Measurements from ENCODE around the gene MBD2. TPM values are rescaled to one million over a fixed set of nuclear protein-coding genes. Genes with fewer than 3 reads are reported as not detected.

The MBD2 gene
- total RNA-seq, 5 donors from 2014 or later (not counting 1 experiment from before 2014, with no cell fraction given), result 83.8 to 107 (median 97.5) TPM

DNA sequence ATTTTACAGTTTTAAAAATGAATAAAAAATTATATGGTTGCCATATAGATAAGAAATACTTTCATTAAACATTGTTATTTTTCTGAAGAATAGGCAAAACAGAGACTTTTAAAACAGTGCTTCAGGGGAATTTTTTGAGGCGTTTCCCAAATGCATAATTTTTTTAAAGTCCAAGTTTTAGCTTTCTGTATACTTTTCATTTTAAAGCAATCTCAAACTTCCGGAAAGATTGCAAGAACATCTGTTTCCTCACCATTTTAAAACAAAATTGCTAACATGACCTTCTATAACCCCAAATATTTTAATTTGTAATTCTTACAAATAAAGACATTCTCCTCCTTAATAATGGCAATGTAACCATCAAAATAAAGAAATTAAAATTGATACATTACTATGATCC lies 15.1 kb upstream of the MBD2 start:
- POLR2A ChIA-PET, result no interaction called here
- ATAC-seq (replicated peaks in 1 of 4) (no peak), DNase-seq (no peak)
- H3K4me1 ChIP-seq (ENCODE audit: control insufficient read depth in 1 of 2, extremely low read depth in 1 of 2, insufficient read depth in 2 of 2, low read length in 2 of 2), result no peaks in the 10 kb centered on the region
- H3K27me3 ChIP-seq (replicated peaks in 1 of 2; ENCODE audit: control insufficient read depth in 2 of 2, extremely low read depth in 1 of 2, insufficient read depth in 2 of 2, low read length in 1 of 2), result peaks cover 0 to 5% of the 10 kb centered on the region in 2 experiments
- no peak overlapping the region for H3K27ac ChIP-seq (ENCODE audit: low read length)
- Mint-ChIP-seq H3K4me1 (no peaks in the 10 kb centered on the region), H3K9me3 (no peaks in the 10 kb centered on the region), H3K27ac (no peak overlapping the region), H3K27me3 (peaks cover 3 to 6% of the 10 kb centered on the region in 2 donors), H3K4me3 (no peak overlapping the region), H3K36me3 (no peaks in the 10 kb centered on the region)
- WGBS (ENCODE audit: insufficient coverage), result 100% methylated on average over 1 of the region's 2 CpGs
- no peaks in the 10 kb centered on the region for H3K9me3 ChIP-seq
- no peak overlapping the region for H3K4me3 ChIP-seq (ENCODE audit: control insufficient read depth in 1 of 2, extremely low read depth in 1 of 2, low read length in 1 of 2)
- no peaks in the 10 kb centered on the region for H3K36me3 ChIP-seq (ENCODE audit: control insufficient read depth in 2 of 2, extremely low read depth in 1 of 2, insufficient read depth in 1 of 2, low read length in 1 of 2)
- CTCF ChIA-PET, result no interaction called here

DNA sequence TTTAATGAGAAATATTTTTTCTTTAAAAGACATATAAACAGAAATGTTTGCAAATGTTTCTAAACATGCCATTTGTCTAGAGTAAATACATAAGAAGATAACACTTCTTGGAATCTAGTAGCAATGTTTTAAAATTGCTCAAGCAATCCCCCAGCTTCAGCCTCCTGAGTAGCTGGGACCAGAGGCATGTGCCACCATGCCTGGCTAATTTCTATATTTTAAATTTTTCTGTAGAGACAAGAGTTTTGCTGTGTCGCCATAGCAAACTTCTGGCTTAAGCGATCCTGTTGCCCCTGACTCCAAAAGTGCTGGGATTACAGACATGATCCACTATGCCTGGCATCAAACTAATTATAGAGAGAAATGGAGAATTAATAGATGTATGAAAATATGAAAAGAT lies 14.6 kb upstream of the MBD2 start:
- Mint-ChIP-seq H3K27ac (no peak overlapping the region), H3K4me3 (no peak overlapping the region), H3K9me3 (no peaks in the 10 kb centered on the region), H3K27me3 (peaks cover 3 to 6% of the 10 kb centered on the region in 2 donors), H3K36me3 (no peaks in the 10 kb centered on the region), H3K4me1 (no peaks in the 10 kb centered on the region)
- Histone ChIP-seq H3K27me3 (replicated peaks in 1 of 2; ENCODE audit: control insufficient read depth in 2 of 2, extremely low read depth in 1 of 2, insufficient read depth in 2 of 2, low read length in 1 of 2) (peaks cover 0 to 5% of the 10 kb centered on the region in 2 experiments), H3K36me3 (ENCODE audit: control insufficient read depth in 2 of 2, extremely low read depth in 1 of 2, insufficient read depth in 1 of 2, low read length in 1 of 2) (no peaks in the 10 kb centered on the region), H3K9me3 (no peaks in the 10 kb centered on the region), H3K4me1 (ENCODE audit: control insufficient read depth in 1 of 2, extremely low read depth in 1 of 2, insufficient read depth in 2 of 2, low read length in 2 of 2) (no peaks in the 10 kb centered on the region), H3K27ac (ENCODE audit: low read length) (no peak overlapping the region), H3K4me3 (ENCODE audit: control insufficient read depth in 1 of 2, extremely low read depth in 1 of 2, low read length in 1 of 2) (no peak overlapping the region)
- 100% methylated on average over 1 of the region's 2 CpGs for WGBS (ENCODE audit: insufficient coverage)
- POLR2A ChIA-PET, result no interaction called here
- CTCF ChIA-PET, result no interaction called here
- DNase-seq, result no peak
- ATAC-seq (replicated peaks in 1 of 4), result no peak

DNA sequence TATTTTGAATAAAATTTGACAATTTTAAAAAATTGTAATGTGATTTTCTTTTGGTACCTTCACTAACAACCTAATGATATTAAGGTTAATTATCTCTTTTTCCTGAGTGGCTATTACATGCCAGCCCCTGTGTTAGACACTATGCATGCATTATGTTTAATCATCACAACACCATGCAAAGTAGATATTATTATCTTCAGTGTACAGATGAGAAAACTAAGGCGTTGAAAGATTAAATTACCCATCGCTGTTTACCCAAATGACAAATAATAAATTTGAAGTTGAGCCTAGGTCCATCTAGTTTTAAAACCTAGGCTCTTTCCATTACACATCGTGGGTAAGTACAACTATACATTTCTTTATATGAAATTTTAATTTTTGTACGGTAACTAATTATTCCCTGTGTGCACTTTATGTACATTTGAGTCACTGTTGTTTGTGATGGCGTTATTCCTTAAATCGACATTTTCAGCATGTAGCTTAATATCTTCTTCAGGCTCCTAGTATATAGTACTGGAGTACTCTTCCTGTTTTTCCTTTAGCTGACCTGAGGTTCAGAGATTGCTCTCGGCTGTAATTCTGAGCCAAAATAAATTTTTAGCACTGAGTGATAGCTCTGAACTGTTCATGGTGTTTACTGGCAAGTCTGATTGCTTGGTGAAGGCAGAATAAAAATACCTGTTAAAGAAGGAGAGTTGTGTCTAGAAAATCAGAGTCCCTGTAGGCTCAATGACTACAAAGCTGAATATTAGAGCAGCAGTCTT lies 13.9 kb upstream of the MBD2 start:
- ChIA-PET CTCF (no interaction called here), POLR2A (no interaction called here)
- Mint-ChIP-seq H3K4me1 (no peaks in the 10 kb centered on the region), H3K27ac (no peak overlapping the region), H3K9me3 (no peaks in the 10 kb centered on the region), H3K27me3 (peaks cover 3 to 6% of the 10 kb centered on the region in 2 donors), H3K4me3 (no peak overlapping the region), H3K36me3 (no peaks in the 10 kb centered on the region)
- Histone ChIP-seq H3K9me3 (no peaks in the 10 kb centered on the region), H3K27me3 (replicated peaks in 1 of 2; ENCODE audit: control insufficient read depth in 2 of 2, extremely low read depth in 1 of 2, insufficient read depth in 2 of 2, low read length in 1 of 2) (peaks cover 0 to 5% of the 10 kb centered on the region in 2 experiments), H3K27ac (ENCODE audit: low read length) (no peak overlapping the region), H3K4me3 (ENCODE audit: control insufficient read depth in 1 of 2, extremely low read depth in 1 of 2, low read length in 1 of 2) (no peak overlapping the region), H3K4me1 (ENCODE audit: control insufficient read depth in 1 of 2, extremely low read depth in 1 of 2, insufficient read depth in 2 of 2, low read length in 2 of 2) (no peaks in the 10 kb centered on the region), H3K36me3 (ENCODE audit: control insufficient read depth in 2 of 2, extremely low read depth in 1 of 2, insufficient read depth in 1 of 2, low read length in 1 of 2) (no peaks in the 10 kb centered on the region)
- 100% methylated on average over 1 of the region's 7 CpGs for WGBS (ENCODE audit: insufficient coverage)
- DNase-seq (no peak), ATAC-seq (replicated peaks in 1 of 4) (no peak)

DNA sequence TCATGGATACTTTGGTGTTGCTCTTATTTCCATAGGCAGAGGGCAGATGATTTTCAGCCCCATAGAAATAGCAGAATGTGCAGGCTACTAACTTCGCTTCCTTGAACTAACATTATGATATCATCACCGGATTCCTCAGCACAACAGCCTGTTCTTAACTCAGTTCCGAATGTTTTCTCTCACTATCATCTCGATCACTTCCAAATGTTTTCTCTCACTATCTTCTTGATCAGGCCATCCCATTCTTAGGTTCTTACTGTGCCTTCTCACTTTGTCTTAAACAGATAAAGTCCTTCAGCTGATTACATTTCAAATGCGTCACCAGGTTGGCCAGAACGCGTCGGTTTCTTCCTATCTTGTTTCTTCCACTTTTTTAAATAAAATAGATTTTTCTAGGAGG lies 11.4 kb upstream of the MBD2 start:
- WGBS (ENCODE audit: insufficient coverage), result 84% methylated on average over 4 of the region's 8 CpGs
- Mint-ChIP-seq H3K4me3 (no peak overlapping the region), H3K9me3 (no peaks in the 10 kb centered on the region), H3K4me1 (no peaks in the 10 kb centered on the region), H3K27ac (no peak overlapping the region), H3K27me3 (peaks cover 0 to 6% of the 10 kb centered on the region in 2 donors), H3K36me3 (no peaks in the 10 kb centered on the region)
- no peak for DNase-seq
- Histone ChIP-seq H3K9me3 (no peaks in the 10 kb centered on the region), H3K36me3 (ENCODE audit: control insufficient read depth in 2 of 2, extremely low read depth in 1 of 2, insufficient read depth in 1 of 2, low read length in 1 of 2) (no peaks in the 10 kb centered on the region), H3K27ac (ENCODE audit: low read length) (no peak overlapping the region), H3K4me1 (ENCODE audit: control insufficient read depth in 1 of 2, extremely low read depth in 1 of 2, insufficient read depth in 2 of 2, low read length in 2 of 2) (no peaks in the 10 kb centered on the region), H3K4me3 (ENCODE audit: control insufficient read depth in 1 of 2, extremely low read depth in 1 of 2, low read length in 1 of 2) (no peak overlapping the region), H3K27me3 (replicated peaks in 1 of 2; ENCODE audit: control insufficient read depth in 2 of 2, extremely low read depth in 1 of 2, insufficient read depth in 2 of 2, low read length in 1 of 2) (no peaks in the 10 kb centered on the region)
- CTCF ChIA-PET, result interaction anchor here in 1 of 2 donors (1.1 kb wide), 1 partner anchor 13 kb away, joined by 5 read pairs; no protein-coding TSS in a partner anchor
- POLR2A ChIA-PET, result interaction anchor here in 1 of 2 donors (0.6 kb wide), 1 partner anchor 36 kb away, joined by 3 read pairs; no protein-coding TSS in a partner anchor
- no peak for ATAC-seq (replicated peaks in 1 of 4)

DNA sequence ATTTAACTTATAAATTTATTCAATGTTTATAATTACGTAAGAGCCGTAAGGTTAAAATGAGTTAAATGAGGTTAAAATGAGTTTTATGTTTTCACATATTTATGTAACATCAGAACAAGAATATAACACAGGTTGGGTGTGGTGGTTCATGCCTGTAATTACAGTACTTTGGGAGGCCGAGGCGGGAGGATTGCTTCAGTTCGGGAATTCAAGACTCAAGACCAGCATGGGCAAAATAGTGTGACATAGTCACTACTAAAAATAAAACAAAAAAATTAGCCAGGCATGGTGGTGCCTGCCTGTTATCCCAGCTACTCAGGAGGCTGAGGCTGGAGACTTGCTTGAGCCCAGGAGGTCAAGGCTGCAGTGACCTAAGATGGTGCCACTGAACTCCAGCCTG lies 9.3 kb upstream of the MBD2 start:
- no peaks in the 10 kb centered on the region for H3K36me3 ChIP-seq (ENCODE audit: control insufficient read depth in 2 of 2, extremely low read depth in 1 of 2, insufficient read depth in 1 of 2, low read length in 1 of 2)
- H3K4me1 ChIP-seq (ENCODE audit: control insufficient read depth in 1 of 2, extremely low read depth in 1 of 2, insufficient read depth in 2 of 2, low read length in 2 of 2), result no peaks in the 10 kb centered on the region
- WGBS (ENCODE audit: insufficient coverage), result no CpG with 5 or more reads among the region's 5 CpGs
- ATAC-seq (replicated peaks in 1 of 4), result no peak
- CTCF ChIA-PET, result interaction anchor here in 1 of 2 donors (0.6 kb wide), 1 partner anchor 22 kb away, joined by 4 read pairs; no protein-coding TSS in a partner anchor
- no peaks in the 10 kb centered on the region for H3K36me3 Mint-ChIP-seq
- no peaks in the 10 kb centered on the region for H3K9me3 ChIP-seq
- POLR2A ChIA-PET, result no interaction called here
- no peak overlapping the region for H3K4me3 ChIP-seq (ENCODE audit: control insufficient read depth in 1 of 2, extremely low read depth in 1 of 2, low read length in 1 of 2)
- no peaks in the 10 kb centered on the region for H3K27me3 ChIP-seq (replicated peaks in 1 of 2; ENCODE audit: control insufficient read depth in 2 of 2, extremely low read depth in 1 of 2, insufficient read depth in 2 of 2, low read length in 1 of 2)
- no peak overlapping the region for H3K4me3 Mint-ChIP-seq
- no peak for DNase-seq
- H3K27ac Mint-ChIP-seq, result no peak overlapping the region
- peaks cover 0 to 2% (median 0%) of the 10 kb centered on the region in 3 donors for H3K4me1 Mint-ChIP-seq
- no peak overlapping the region for H3K27ac ChIP-seq (ENCODE audit: low read length)
- H3K9me3 Mint-ChIP-seq, result no peaks in the 10 kb centered on the region
- peaks cover 0 to 6% of the 10 kb centered on the region in 2 donors for H3K27me3 Mint-ChIP-seq

DNA sequence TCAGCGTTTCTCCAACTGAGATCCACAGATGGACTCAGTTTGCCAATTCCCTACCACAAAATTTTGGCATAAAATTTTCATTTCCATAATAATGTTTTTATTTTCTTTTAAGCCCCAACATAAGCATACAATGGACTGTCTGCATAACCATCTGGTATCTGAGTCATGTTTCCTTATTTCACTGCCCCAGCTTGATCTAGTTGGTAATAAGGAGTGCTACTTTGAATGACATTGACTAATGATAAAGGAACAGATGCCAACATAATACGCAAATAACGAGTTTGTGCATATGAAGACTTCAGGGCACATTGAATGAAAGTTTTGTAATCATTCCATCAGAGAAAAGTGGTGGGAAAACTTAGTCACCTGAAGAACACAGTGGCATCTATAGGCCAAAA lies 8.8 kb upstream of the MBD2 start:
- Histone ChIP-seq H3K27me3 (replicated peaks in 1 of 2; ENCODE audit: control insufficient read depth in 2 of 2, extremely low read depth in 1 of 2, insufficient read depth in 2 of 2, low read length in 1 of 2) (no peaks in the 10 kb centered on the region), H3K36me3 (ENCODE audit: control insufficient read depth in 2 of 2, extremely low read depth in 1 of 2, insufficient read depth in 1 of 2, low read length in 1 of 2) (no peaks in the 10 kb centered on the region), H3K27ac (ENCODE audit: low read length) (no peak overlapping the region), H3K4me3 (ENCODE audit: control insufficient read depth in 1 of 2, extremely low read depth in 1 of 2, low read length in 1 of 2) (no peak overlapping the region), H3K9me3 (no peaks in the 10 kb centered on the region), H3K4me1 (ENCODE audit: control insufficient read depth in 1 of 2, extremely low read depth in 1 of 2, insufficient read depth in 2 of 2, low read length in 2 of 2) (no peaks in the 10 kb centered on the region)
- Mint-ChIP-seq H3K4me3 (no peak overlapping the region), H3K27me3 (peaks cover 0 to 6% of the 10 kb centered on the region in 2 donors), H3K27ac (no peak overlapping the region), H3K9me3 (no peaks in the 10 kb centered on the region), H3K36me3 (no peaks in the 10 kb centered on the region), H3K4me1 (peaks cover 0 to 2% (median 0%) of the 10 kb centered on the region in 3 donors)
- whole genome bisulfite sequencing (ENCODE audit: insufficient coverage), result no CpG with 5 or more reads among the region's 3 CpGs
- no peak for DNase-seq
- ChIA-PET CTCF (no interaction called here), POLR2A (no interaction called here)
- ATAC-seq (replicated peaks in 1 of 4), result no peak

Data from T-cell (primary cell).